NT2/D1 (cell line): Measurements from ENCODE around the gene ZFP36L1.

Source experiments
- SUZ12 ChIP-seq: IDR thresholded peaks from 2 replicates; pipeline ENCODE4 v1.6.1; 2011; ENCODE audit not compliant: insufficient read length, insufficient read depth; ENCODE audit errors: extremely low read depth
- YY1 ChIP-seq: IDR thresholded peaks from 2 replicates; pipeline ENCODE4 v1.6.1; 2011; ENCODE audit not compliant: insufficient read length, insufficient read depth
- ZNF274 ChIP-seq: IDR thresholded peaks from 2 replicates; pipeline ENCODE4 v1.6.1; 2011; ENCODE audit warnings: mild to moderate bottlenecking, low read depth, low read length

GRCh38 chr14:68782091-68782981, 10.5 kb downstream of the ZFP36L1 start:
- TF ChIP-seq SUZ12, result no peak
- TF ChIP-seq ZNF274, result no peak
- no peak for TF ChIP-seq YY1
